ENCODE measurements around the gene CLSTN2.

DNA sequence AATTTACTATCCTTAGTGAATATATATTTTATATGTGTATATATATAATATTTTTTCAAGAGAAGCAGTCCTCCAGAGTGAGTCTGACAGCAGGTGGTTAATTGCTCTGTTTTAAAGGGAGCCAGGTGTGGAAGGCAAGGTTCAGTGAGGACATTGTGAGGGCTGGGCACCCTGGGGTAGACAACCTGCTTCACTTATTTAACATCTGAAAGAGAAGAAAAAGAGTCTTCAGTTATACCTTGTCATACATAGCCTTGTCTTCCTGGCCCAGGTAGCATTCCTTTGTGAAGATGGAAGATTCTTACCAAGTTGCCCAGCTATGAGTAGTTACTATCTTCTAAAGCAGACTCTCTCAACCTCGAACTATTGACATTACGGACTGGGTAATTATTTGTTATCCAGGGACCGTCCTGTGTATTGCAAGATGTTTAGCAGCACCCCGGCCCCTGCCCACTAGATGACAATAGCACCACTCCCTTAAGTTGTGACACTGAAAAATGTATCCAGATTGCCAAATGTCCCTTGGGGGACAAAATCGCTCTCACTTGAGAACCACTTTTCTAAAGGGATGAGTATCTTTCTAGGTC is 406.9 kb downstream of the CLSTN2 start:
- TF ChIP-seq, protein P1, sequence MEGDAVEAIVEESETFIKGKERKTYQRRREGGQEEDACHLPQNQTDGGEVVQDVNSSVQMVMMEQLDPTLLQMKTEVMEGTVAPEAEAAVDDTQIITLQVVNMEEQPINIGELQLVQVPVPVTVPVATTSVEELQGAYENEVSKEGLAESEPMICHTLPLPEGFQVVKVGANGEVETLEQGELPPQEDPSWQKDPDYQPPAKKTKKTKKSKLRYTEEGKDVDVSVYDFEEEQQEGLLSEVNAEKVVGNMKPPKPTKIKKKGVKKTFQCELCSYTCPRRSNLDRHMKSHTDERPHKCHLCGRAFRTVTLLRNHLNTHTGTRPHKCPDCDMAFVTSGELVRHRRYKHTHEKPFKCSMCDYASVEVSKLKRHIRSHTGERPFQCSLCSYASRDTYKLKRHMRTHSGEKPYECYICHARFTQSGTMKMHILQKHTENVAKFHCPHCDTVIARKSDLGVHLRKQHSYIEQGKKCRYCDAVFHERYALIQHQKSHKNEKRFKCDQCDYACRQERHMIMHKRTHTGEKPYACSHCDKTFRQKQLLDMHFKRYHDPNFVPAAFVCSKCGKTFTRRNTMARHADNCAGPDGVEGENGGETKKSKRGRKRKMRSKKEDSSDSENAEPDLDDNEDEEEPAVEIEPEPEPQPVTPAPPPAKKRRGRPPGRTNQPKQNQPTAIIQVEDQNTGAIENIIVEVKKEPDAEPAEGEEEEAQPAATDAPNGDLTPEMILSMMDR (conservative IDR thresholded peaks at IDR 0.05 in 1 of 2, IDR thresholded peaks at IDR 0.05 in 1 of 2; ENCODE audit: extremely low read depth in 1 of 2, insufficient read depth in 1 of 2, low read depth in 1 of 2, low read length in 2 of 2) = no peak
- no peak for TF ChIP-seq EZH2 (IDR thresholded peaks at IDR 0.05; ENCODE audit: borderline replicate concordance, low read length)
